HG02798 (cell line): ENCODE data around the gene ZNF8.
"Not testable (repeated sequence)": the region's sequence is repeated elsewhere in the genome, so short reads cannot be mapped to it uniquely, and the experiment has no call there.

Source experiments
- ATAC-seq: cut with Tn5 transposase; IDR thresholded peaks from one replicate; pipeline ENCODE4 v1.9.1; 2021; ENCODE audit warnings: mild to moderate bottlenecking; ENCODE audit not compliant: unreplicated experiment, poor library complexity

ZNF8 gene

DNA sequence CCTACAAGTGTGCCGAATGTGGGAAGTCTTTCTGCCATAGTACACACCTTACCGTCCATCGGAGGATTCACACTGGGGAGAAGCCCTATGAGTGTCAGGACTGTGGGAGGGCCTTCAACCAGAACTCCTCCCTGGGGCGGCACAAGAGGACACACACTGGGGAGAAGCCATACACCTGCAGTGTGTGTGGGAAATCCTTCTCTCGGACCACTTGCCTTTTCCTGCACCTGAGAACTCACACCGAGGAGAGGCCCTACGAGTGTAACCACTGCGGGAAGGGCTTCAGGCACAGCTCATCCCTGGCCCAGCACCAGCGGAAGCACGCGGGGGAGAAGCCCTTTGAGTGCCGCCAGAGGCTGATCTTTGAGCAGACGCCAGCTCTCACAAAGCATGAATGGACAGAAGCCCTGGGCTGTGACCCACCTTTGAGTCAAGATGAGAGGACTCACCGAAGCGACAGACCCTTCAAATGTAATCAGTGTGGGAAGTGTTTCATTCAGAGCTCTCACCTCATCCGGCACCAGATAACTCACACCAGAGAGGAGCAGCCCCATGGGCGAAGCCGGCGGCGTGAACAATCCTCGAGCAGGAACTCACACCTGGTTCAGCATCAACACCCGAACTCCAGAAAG, 16.1 kb downstream of the ZNF8 start:
- ATAC-seq: no peak

DNA sequence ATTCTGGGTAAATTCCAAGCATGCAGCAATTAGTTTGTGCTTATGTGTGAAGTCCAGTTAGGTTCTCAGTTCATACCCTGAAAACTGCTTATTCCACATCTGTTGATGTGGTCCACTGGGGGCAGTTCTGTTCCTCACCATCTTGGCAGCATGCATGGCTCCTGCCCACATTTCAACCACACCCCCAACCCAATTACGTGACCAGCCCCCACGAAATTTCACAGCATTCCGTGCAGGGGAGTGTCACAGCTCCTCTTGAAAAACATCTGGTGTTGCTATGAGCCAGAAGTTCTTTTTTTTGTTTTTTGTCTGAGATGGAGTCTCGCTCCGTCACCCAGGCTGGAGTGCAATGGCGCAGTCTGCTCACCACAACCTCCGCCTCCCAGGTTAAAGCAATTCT, 17.3 kb downstream of the ZNF8 start:
- ATAC-seq: no peak

DNA sequence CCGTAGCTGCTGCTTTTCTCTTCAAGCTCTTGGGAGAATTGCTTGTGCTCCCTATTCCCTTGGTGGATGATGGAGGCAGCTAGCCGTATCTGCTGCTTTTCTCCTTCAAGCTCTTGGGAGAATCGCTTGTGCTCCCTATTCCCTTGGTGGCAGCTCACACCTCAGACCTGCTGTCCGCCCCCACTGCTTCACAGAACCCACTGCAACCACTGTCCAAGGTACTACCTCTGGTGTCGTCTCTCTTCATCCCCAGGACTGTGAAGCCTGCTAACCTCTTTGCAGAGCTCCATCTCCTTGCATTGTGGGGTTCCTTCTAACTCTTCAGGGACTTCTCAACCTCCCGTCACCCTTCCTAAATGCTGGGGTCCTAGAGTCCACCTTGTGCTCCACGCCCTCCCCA, 21.9 kb downstream of the ZNF8 start:
- ATAC-seq: no peak

DNA sequence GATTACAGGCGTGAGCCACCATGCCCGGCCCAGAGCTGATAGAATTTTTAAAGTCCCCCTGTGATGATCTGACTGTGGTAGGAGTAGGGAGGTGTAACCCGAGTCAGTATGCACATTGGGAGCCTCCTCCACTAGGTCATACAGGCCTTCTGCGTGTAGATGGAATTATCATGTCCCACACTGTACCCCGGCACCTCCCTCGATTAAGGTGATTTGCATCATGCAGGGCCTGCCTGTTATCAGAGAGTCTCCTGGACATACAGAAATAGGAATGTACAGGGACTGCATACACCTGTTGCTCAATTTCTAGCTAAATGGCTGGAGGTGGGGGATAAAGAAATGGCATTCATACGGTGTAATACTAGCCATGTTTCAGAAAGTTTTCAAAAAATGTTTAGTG, 25.5 kb downstream of the ZNF8 start:
- ATAC-seq: no peak

DNA sequence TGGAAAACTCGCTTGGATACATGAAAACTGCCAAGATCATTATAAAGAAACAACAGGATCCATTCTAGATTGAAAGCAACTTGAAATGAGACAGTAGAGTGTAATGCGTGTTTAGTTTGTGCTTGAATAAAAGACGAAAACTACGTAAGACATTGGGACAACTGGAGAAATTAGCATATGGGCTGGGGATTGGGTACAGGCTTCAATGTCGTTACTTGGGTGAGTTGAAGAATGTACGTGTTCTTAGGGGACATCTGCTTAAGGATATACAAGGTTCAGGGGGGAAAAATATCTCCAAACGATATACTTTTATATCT, 26.0 kb downstream of the ZNF8 start:
- ATAC-seq: no peak

DNA sequence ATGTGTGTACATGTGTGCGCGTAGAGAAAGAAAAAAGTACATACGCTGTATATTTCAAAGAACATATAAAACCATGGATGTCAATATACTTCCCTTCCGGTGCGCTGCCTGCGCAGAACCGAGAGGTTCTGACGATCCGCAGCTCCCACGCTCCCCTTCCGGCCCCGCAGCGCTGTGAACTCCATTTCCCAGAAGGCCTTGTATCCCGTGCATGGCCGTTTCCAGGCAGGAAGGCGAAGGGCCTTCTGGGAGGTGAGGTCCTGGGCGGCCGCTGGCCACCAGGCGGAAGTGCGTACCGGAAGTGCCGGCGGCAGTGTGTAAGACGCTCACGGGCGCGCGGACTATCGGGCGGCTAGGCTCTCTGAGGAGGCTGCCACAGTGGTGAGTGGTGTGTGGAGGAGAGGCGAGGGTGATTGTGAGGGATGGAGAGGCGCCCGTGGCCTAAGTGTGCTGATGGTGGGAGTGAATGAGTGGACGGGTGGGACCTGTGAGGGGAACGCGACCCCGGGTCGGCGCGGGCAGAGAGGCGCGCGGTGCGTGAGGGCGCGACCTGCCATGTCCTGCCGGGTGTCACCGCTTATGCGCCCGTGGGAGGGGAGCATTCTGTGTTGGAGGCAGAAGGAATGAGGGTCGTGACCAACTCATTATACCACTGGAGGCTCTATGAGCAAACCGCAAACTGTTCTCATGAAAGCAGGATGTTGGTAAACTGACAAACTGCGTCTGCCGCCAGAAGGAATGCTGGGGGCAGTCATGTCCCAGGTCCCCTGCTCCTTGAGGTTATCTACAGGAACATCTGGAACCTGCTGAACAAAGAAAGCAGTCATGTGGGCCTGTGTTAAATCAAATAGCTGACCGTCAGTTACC, 26.5 kb downstream of the ZNF8 start, which contains the start of gene ERVK3-1:
ERVK3-1 (plus strand) TSS at position 313 of the 867 bp plus-strand sequence. CDS start 6,792 bp downstream, outside the sequence.
- peak; percentile 98 for ATAC-seq

DNA sequence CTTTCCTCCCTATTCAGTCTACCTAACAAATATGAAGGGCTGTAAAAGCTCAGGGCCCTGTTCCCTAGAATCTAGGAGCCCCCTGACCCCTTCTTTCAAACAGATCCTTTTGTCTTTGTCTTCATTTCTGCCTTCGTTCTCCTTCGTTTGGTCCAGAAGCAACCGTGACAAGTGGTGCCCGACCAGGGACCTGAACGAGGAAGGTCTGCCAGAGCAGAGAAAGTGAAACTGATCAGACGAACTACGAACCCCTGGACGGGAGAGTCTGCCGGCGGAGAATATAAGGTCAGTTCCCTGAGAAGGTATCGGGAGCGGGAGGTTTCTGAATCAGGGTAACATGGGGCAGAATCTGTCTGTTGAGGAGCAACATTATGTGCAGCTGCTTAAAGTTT, 27.2 kb downstream of the ZNF8 start:
- no peak for ATAC-seq

DNA sequence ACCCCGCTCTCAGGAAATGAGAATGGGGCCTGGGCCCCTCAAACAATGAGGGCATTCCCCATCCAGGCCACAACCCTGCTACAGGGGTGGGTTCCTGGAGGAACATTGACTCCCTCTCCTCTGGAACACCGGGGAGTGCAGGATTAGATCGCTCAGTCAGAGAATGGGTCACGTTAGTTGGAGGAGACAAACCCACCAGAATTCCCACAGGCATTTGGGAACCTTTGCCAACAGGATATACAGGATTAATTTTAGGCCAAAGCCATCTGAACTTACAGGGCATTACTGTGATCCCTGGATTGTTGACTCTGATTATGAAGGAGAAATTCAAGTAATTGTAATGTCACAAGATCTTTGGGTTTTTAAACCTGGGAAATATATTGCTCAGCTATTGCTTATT, 29.0 kb downstream of the ZNF8 start:
- ATAC-seq: no peak

DNA sequence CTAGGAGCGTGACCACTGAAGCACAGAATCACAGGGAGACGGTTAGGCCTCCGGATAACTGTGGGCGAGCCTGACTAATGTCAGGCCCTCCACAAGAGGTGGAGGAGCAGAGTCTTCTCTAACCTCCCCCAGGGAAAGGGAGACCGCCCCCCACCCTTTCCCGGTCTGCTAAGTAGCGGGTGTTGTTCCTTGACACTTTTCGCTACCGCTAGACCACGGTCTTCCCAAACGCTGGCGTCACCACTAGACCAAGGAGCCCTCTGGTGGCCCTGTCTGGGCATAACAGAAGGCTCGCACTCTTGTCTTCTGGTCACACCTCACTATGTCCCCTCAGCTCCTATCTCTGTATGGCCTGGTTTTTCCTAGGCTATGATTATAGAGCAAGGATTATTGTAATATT, 31.9 kb downstream of the ZNF8 start:
- not testable (repeated sequence) for ATAC-seq

DNA sequence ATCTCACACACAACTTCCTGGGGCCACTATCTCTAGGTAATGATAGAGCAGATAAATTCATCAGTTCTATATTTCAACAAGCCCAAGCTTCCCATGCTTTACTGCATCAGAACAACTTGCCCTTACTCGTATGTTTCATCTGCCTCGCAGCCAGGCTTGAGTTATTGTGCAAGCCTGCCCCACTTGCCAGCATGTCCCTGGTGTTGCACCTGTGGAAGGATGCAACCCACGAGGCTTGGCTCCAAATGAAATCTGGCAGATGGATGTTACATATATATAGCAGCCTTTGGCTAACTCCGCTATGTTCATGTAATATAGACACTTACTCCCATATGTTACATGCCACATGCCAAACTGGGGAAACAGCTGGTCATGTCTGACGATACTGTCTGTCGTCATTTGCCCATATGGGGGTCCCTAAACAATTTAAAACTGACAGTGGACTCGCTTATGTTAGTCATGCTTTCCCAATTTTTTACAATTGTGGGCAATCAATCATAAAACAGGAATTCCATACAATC, 32.6 kb downstream of the ZNF8 start:
- no peak for ATAC-seq

DNA sequence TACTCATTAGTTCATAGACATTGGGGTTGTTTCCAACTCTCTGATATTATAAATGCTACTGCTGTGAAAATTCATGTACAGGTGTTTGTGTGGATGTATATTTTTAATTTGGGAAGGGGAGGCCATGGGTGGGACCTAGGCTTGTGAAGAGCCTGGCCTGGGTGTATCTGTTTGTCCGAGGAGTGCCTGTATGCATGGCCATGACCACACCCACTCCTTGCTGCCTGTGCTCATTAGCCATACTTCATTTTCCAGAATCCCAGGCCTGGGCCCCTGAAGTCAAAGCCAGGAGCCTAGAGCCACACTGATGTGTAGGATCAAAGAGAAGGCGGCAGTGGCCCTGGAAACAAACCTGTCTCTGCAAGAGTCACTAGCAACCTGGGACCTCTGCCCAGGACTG, 36.8 kb downstream of the ZNF8 start:
- ATAC-seq: no peak

DNA sequence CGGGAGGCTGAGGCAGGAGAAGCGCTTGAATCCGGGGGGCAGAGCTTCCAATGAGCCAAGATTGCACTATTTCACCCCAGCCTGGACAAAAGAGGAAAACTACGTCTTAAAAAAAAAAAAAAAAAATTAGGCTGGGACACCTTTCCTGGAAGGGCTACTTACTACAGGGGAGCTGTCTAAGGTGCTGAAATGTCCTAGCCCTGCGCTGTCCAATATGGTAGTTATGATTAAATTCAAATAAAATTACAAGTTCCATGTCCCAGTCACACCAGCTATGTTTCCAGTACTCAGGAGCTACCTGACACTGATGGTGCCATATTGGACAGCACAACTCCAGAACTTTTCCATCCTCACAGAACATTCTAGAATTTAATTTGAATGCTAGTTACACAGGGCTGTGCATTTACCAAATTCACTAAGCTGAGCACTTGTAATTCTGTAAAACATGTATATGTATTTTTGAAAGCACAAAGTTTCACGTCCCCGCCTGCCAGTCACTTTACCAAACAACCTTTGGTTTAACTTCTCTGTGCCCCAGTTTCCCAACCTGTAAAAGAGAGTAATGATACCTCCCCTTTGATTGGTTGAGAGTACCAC, 38.8 kb downstream of the ZNF8 start:
- no peak for ATAC-seq

DNA sequence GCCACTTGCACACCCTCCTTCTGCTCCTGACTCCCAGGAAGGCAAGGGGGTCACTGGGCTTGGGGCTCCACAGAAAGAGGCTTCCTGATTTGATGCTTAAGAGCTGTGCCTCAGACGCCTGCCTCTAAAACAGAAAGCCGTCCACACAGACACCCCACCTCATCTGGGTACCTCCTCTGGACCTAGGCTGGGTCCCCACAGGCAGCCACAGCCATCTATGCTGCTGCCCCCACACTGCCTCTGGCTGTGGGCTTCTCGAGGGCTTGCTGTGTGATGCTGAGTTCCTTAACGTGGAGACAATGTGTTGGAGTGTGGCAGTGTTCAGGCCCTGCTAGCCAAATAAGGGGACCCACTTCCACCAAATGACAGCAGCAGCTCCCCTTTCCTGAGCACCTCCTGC, 39.5 kb downstream of the ZNF8 start:
- no peak for ATAC-seq

DNA sequence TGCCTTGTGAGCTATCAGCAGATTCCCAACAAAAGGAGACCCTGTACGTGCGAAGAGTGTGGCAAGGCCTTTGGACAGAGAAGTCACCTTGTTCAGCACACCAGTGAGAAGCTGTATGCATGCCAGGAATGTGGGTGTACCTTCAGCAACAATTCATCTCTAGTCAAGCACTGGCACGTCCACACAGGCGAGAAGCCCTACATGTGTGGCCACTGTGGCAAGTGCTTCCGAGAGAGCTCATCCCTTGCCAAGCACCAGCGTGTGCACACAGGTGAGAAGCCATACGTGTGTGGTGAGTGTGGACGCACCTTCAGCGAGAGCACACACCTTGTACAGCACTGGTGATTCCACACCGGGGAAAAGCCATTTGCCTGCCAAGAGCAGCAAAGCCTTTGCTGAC, 40.5 kb downstream of the ZNF8 start:
- ATAC-seq: no peak

DNA sequence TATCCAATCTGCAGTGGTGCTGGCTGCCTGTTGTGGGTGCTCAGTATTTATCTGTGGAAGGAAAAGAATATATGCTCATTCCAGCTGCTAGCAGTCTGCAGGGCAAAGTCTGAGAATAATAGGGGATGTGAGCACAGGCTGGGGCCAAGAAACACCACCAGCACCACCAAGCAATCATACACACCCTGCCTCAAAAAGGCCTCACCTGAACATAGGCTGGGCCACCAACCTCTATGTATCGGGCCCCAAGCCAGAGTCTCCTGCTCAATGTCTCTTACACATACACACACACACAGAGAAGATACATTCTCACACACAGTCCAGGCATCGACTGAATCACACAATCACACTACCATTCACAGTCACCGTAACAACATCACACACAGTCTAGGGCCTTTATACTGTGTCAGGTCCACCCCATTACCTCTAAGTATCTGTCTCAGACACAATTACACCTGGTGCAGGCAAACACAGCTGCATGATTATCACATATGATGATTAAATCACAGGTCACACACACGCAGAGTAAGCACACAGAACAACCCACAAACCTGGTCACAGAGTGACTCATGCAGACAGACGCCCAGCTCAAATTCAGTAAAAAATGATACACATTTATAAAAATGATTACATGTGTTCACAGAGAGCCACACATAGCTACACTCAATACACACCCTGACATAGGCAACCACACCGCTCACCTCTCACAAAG, 46.7 kb downstream of the ZNF8 start:
- no peak for ATAC-seq

DNA sequence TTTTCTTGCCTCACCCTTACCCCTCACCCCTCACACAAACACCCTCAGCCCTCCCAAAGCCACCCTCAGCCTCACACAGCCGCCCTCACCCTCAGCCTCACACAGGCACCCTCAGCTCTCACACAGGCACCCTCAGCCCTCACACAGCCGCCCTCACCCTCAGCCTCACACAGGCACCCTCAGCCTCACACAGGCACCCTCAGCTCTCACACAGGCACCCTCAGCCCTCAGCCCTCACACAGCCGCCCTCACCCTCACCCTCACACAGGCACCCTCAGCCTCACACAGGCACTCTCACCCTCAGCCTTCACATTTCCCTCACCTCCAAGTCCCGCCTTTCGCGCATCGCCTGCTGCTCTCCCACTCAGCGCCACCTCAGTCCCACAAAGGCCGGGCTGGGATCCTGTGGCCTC, 47.8 kb downstream of the ZNF8 start:
- ATAC-seq: no peak

DNA sequence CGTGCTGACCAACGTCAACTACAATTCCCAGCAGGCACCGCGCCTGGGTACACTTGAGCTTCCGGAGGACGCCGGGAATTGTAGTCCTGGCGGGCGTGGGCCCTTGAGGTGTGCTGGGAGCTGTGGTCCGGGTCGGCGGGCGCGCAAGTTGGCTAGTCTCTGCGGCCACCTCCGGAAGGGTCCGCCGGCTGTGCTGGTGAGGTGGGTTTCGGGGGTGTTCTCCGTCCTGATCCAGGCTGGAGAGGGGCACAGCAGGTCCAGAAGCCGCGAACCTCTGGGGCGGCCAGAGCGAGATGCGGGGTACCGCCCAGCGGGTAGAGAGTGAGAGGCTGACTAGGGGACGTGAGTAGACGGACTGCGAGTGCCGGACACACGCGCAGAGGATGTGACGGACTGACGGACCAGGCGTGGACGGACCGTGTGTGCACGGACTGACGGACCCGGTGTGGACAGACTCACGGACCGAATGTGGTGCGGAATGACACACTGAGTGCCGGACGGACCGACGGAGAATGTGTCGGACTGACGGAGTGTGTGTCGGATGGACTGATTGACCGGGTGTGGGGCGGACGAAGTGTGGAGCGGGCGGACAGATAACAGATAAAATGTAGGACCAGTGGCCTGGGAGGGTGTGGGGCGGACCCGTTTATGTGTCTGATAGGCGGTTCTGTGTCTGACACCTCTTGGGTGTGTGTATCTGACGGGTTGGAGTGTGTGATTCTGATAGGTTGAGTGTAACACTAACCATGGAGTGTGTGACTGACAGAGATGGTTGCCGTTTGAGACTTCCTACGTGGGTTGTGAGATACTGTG, 48.4 kb downstream of the ZNF8 start, which contains the start of gene ZSCAN22:
ZSCAN22 (plus strand) TSS at position 81 of the 813 bp plus-strand sequence. CDS start 7,809 bp downstream, outside the sequence.
- ATAC-seq: peak; percentile 92

DNA sequence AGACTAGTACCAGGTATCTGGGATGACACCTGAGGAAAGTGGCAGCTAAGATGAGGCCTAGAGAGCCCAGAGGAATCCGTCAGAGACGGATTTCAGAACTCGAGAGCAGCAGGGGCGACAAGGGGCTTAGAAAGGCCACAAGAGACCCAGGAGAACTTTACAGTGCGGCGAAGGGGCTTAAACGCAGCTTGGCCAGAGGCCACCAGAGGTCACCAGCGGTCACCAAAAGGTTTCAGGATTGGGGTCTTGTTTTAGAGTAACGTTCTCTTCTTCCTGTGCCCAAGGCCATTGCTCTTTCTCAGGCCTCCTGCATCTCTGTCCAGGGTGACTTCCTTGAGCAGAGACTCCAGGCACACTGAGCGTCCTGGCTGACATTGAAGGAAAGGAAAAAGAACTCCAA, 50.2 kb downstream of the ZNF8 start:
- ATAC-seq: no peak

DNA sequence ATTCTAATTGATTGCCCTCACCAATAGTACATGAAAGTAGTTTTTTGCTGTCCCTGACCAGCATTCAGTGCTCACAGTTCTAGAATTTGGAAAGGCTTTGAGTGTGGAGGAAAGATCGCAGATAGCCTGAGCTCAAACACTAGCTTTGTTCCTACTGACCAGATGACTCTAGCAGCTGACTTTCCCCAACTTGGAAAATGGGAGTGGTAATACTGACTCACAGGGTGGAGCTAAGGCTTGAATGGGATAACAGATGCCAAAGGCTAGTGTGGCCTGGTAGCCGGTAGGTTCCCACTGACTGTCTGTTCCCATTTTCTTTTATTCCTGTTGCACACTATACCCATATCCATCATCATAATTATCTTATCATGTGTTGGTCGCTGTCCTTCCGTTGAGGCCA, 51.7 kb downstream of the ZNF8 start:
- no peak for ATAC-seq

DNA sequence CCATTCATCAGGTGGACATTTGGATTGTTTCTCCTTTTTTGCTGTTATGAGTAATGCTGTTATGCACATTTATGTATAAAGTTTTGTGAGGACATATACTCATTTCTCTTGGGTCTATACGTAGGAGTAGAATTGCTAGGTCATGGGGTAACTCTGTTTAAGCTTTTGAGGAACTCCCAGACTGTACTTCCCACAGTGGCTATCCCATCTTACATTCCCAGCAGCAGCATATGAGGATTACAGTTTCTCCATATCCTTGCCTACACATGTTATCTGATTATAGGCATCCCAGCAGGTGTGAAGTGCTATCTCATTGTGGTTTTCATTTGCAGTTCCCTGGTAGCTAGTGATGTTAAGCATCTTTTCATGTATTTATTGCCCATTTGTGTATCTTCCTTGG, 53.9 kb downstream of the ZNF8 start:
- ATAC-seq: no peak
